Activated B cell treated with CpG ODN at 0.5 μM for 24 hours (primary cell): Measurements from ENCODE around the gene FAM193A. TPM values are rescaled to one million over a fixed set of nuclear protein-coding genes. Genes with fewer than 3 reads are reported as not detected.
A peak's percentile ranks its signal among the peaks of the same experiment; 100 is the strongest.

Experiments
- ATAC-seq: fragments of 200-7000 bp; cut with Tn5 transposase; one replicate; pipeline ENCODE4 v1.10.0; 2021; ENCODE audit warnings: low read depth, mild to moderate bottlenecking, moderate library complexity
- CTCF ChIA-PET: fragments of 350-600 bp; sonication (Branson Sonifier 250); formaldehyde crosslinking; loops from one replicate; lab custom pipeline; 2021; ENCODE audit warnings: antibody characterized with exemption; lab: Charles Lee
- POLR2A ChIA-PET: fragments of 350-600 bp; sonication (Branson Sonifier 250); formaldehyde crosslinking; loops from one replicate; lab custom pipeline; 2021; ENCODE audit warnings: antibody characterized with exemption; lab: Charles Lee
- DNase-seq: peaks from one replicate; pipeline ENCODE4 v3.0.0; 2022
- H3K27ac Mint-ChIP-seq: one replicate; pipeline ENCODE4 v1.8.0; 2020; ENCODE audit warnings: mixed read lengths
- H3K27me3 Mint-ChIP-seq: one replicate; pipeline ENCODE4 v1.8.0; 2021; ENCODE audit warnings: mixed read lengths
- H3K36me3 Mint-ChIP-seq: one replicate; pipeline ENCODE4 v1.8.0; 2021; ENCODE audit warnings: low read depth, mixed read lengths
- H3K4me1 Mint-ChIP-seq: one replicate; pipeline ENCODE4 v1.8.0; 2021; ENCODE audit warnings: mixed read lengths
- H3K4me3 Mint-ChIP-seq: one replicate; pipeline ENCODE4 v1.8.0; 2020; ENCODE audit warnings: mild to moderate bottlenecking, mixed read lengths
- H3K9me3 Mint-ChIP-seq: one replicate; pipeline ENCODE4 v1.8.0; 2020; ENCODE audit warnings: mixed read lengths
- CTCF ChIP-seq: fragments of 200-600 bp; IDR thresholded peaks from one replicate; pipeline ENCODE4 v1.8.0; 2022; ENCODE audit warnings: antibody characterized with exemption, mild to moderate bottlenecking
- intact Hi-C: fragments of 100-400 bp; cut with micrococcal nuclease; formaldehyde crosslinking; loops from one replicate; pipeline ENCODE4 v1.15.1; 2024
- total RNA-seq: library from RNA; stranded (reverse); gene quantifications from 2 replicates; pipeline ENCODE4 v1.2.3, GENCODE V29; 2022

The FAM193A gene
- total RNA-seq, 1 donor from 2014 or later: 42.8 TPM

- intact Hi-C loops: loop anchor here (5.0 to 10.0 kb wide), 5 partner anchors 49 to 167 kb away; partner anchors contain the start of gene FAM193A
- ATAC-seq (no peak), DNase-seq (no peak)
- no peak for TF ChIP-seq CTCF
- CTCF ChIA-PET: interaction anchor here (1.1 kb wide), 1 partner anchor 443 kb away, joined by 4 read pairs; no protein-coding TSS in a partner anchor
- Mint-ChIP-seq H3K4me3 (no peak overlapping the region), H3K4me1 (peaks cover 80% of the 10 kb centered on the region), H3K9me3 (no peaks in the 10 kb centered on the region), H3K36me3 (peaks cover 19% of the 10 kb centered on the region), H3K27me3 (no peaks in the 10 kb centered on the region), H3K27ac (peak overlapping the region; percentile 33)
- POLR2A ChIA-PET: interaction anchor here (0.6 kb wide), 1 partner anchor 125 kb away, joined by 9 read pairs; no protein-coding TSS in a partner anchor
These were observed 59.0 kb downstream of the FAM193A start for GRCh38 chr4:2595436-2595835.

DNA sequence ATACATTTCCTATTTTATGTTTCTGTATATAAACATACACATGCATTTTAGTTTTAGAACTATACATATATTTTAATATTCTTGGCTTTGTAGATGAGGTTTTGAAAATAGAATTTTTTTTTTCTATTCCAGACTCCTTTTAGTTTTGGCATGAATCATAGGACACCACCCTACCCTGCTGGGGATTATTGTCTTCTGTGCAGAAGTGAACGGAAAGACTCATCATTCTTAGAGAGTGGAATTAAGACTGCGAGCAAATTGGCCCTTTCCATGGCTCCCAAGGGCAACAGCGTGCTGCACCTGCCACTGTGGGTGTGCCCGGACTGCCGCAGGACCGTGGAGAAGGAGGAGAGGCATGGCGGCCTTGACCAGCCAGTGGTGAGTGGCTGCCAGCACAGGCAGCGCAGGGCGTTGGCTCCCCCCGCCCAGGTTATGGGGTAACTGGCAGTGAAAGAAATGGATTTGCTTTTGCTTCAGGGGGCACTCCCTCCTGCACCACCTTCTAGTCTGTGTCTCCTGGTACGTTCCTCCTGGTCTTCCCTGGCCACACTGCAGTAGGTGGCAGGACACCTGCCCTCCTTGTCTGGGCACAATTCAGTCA is 59.6 kb downstream of the FAM193A start:
- H3K36me3 Mint-ChIP-seq: peaks cover 24% of the 10 kb centered on the region
- intact Hi-C loops: loop anchor here (5.0 to 10.0 kb wide), 5 partner anchors 49 to 166 kb away; partner anchors contain the start of gene FAM193A
- H3K4me3 Mint-ChIP-seq: no peak overlapping the region

GRCh38 chr4:2596611-2597010 is 60.2 kb downstream of the FAM193A start:
- no peak for ATAC-seq
- no peak for TF ChIP-seq CTCF
- ChIA-PET POLR2A (interaction anchor here (0.5 to 1.0 kb wide), 2 partner anchors 49 to 100 kb away, joined by 3 to 7 read pairs; no protein-coding TSS in a partner anchor), CTCF (no interaction called here)
- DNase-seq: no peak
- Mint-ChIP-seq H3K27me3 (no peaks in the 10 kb centered on the region), H3K4me1 (peaks cover 78% of the 10 kb centered on the region), H3K9me3 (no peaks in the 10 kb centered on the region), H3K4me3 (no peak overlapping the region), H3K36me3 (peaks cover 24% of the 10 kb centered on the region), H3K27ac (peak overlapping the region; percentile 70)
- intact Hi-C loops: loop anchor here (5.0 to 10.0 kb wide), 5 partner anchors 48 to 166 kb away; partner anchors contain the start of gene FAM193A

More for the DNA sequence above, 59.6 kb downstream of the FAM193A start:
- ATAC-seq (no peak), DNase-seq (no peak)
- CTCF ChIA-PET: no interaction called here
- H3K27me3 Mint-ChIP-seq: no peaks in the 10 kb centered on the region
- H3K4me1 Mint-ChIP-seq: peaks cover 80% of the 10 kb centered on the region
- H3K27ac Mint-ChIP-seq: peak overlapping the region; percentile 56
- POLR2A ChIA-PET: interaction anchor here (0.6 kb wide), 1 partner anchor 125 kb away, joined by 9 read pairs; no protein-coding TSS in a partner anchor
- H3K9me3 Mint-ChIP-seq: no peaks in the 10 kb centered on the region
- no peak for TF ChIP-seq CTCF

DNA sequence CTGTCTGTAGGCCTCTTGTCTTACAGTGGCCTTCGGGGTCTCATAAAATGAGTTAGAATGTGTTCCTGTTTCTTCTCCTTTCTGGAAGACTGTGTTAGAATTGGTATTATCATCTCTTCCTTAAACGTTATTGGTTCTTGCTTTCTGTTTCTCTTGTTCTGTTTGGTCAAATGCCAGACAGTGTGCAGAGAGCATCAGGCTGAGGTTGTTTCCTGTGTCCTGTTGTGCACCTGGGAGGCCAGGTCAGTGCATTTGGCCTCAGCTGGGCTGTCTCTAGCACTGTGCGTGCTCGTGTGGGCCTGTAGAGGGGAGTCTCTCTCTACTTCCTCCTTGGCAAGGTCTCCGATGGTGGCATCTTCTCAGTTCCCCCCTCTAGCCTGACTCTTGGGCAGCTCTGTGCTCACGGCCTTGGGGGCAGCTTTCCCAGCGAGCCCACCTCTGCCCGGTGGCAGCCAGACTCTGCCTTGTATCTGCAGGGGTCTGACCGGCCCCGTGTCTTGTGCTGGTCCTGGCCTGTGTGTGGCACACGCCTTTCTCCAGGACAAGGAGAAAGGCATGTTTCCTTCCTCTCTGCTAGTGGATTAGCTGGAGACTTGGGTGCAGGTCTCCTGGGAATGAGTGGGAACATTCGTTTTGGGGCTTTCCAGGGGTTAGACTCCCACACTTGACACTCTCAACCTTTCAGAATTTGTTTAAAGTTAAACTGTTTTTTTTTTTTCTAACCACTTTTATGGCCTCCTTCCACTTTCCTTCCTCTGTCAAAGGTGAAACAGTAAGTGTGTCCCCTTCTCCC is 62.3 kb downstream of the FAM193A start:
- peaks cover 68% of the 10 kb centered on the region for H3K4me1 Mint-ChIP-seq
- peaks cover 25% of the 10 kb centered on the region for H3K36me3 Mint-ChIP-seq
- ChIA-PET POLR2A (interaction anchor here (0.5 to 1.3 kb wide), 12 partner anchors 62 to 455 kb away, joined by 3 to 6 read pairs (median 4); partner anchors contain the start of genes FAM193A, RNF4 and TNIP2), CTCF (interaction anchor here (0.6 to 2.0 kb wide), 8 partner anchors 17 to 439 kb away, joined by 3 to 8 read pairs (median 3); no protein-coding TSS in a partner anchor)
- H3K4me3 Mint-ChIP-seq: peak overlapping the region; percentile 67
- intact Hi-C loops: loop anchor here (1.0 to 10.0 kb wide), 7 partner anchors 46 to 439 kb away; partner anchors contain the start of gene FAM193A
- H3K27me3 Mint-ChIP-seq: no peaks in the 10 kb centered on the region
- DNase-seq (peak; percentile 41), ATAC-seq (peak; percentile 98)
- TF ChIP-seq CTCF: no peak
- H3K9me3 Mint-ChIP-seq: no peaks in the 10 kb centered on the region
- peak overlapping the region; percentile 85 for H3K27ac Mint-ChIP-seq
